HG03097 (cell line): ENCODE results near the gene PUSL1.

Source experiments
- ATAC-seq: cut with Tn5 transposase; IDR thresholded peaks from one replicate; pipeline ENCODE4 v1.9.1; 2021; ENCODE audit not compliant: unreplicated experiment, low FRiP score

PUSL1 gene

DNA sequence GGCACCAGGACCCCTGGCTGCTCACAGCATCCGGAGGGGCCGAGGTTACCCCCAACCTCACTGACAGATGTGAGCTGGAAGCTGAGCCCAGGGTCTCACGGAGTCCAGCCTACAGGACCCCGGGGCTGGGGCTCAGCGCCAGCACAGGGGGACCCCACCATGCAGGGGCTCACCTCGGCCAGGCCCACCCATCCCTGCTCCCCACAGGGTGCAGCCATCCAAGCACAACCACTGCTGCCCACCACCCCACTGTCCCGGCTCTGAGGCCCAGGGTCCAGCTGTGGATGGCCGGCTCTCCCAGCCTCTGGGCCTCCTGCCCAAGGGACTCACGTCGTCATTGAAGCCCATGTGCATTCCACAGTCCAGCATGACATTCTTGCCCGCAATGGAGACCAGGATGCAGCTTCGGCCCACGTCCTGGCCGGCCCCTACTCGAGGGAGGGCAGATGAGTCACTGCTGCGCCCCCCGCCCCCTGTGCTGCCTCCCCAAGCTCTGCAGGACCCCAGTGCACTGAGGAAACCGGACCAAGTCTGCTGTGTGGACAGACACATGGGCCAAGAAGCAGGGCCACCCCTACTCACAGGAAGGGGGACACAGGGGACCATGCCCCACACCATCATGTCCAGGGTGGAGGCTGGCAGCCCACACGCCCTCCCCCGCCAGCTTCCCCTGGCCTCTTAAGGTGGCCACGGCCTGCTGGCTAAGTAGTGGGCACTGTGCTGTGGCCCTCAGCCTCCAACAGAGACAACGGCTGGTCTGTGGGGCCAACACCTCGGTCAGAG, 12.5 kb downstream of the PUSL1 start:
- ATAC-seq: no peak

GRCh38 chr1:1321477-1321876, 13.1 kb downstream of the PUSL1 start:
- ATAC-seq: no peak

GRCh38 chr1:1322418-1322817, 14.0 kb downstream of the PUSL1 start:
- no peak for ATAC-seq

GRCh38 chr1:1322952-1323351, 14.6 kb downstream of the PUSL1 start:
- ATAC-seq: no peak

GRCh38 chr1:1324084-1324523, 15.7 kb downstream of the PUSL1 start:
- ATAC-seq: no peak

DNA sequence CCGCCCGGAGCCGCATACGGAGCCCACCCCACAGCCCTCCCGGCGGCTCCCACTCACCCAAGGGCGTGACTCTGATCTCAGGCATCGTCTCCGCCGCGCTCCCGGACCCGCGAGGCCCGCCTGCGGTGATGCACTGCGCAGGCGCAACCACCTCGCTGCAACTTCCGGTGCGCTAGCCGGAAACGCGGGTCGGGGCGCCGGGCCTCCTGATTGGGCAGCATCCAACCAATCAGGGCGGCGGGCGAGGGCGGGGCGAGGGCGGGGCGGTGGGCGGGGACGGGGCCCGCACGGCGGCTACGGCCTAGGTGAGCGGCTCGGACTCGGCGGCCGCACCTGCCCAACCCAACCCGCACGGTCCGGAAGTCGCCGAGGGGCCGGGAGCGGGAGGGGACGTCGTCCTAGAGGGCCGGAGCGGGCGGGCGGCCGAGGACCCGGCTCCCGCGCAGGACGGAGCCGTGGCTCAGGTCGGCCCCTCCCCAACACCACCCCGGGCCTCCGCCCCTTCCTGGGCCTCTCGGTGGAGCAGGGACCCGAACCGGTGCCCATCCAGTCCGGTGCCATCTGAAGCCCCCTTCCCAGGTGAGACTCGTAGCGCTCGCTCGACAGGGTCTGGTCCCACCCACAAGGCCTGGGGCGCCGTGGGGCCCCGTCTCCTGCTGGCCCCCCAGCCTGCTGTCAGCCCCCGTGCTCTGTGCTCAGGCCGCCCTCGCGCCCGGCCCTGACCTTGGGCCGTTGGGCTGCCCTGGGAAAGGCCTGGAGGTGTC, 16.3 kb downstream of the PUSL1 start, which contains the start of the genes CPTP and INTS11:
Gene CPTP, plus strand, starts transcription at position 279 of the 764 bp plus-strand sequence. CDS start 2,109 bp downstream, outside the sequence.
Gene INTS11, minus strand, starts transcription at position 137 of the 764 bp plus-strand sequence. Its CDS starts 52 bp downstream, at position 85.
- peak; percentile 52 for ATAC-seq

GRCh38 chr1:1325288-1326074, 17.1 kb downstream of the PUSL1 start:
- ATAC-seq: no peak

GRCh38 chr1:1326075-1326605, 17.7 kb downstream of the PUSL1 start:
- ATAC-seq: no peak

GRCh38 chr1:1327291-1327690, 18.9 kb downstream of the PUSL1 start:
- no peak for ATAC-seq

GRCh38 chr1:1328254-1328653, 19.9 kb downstream of the PUSL1 start:
- no peak for ATAC-seq

DNA sequence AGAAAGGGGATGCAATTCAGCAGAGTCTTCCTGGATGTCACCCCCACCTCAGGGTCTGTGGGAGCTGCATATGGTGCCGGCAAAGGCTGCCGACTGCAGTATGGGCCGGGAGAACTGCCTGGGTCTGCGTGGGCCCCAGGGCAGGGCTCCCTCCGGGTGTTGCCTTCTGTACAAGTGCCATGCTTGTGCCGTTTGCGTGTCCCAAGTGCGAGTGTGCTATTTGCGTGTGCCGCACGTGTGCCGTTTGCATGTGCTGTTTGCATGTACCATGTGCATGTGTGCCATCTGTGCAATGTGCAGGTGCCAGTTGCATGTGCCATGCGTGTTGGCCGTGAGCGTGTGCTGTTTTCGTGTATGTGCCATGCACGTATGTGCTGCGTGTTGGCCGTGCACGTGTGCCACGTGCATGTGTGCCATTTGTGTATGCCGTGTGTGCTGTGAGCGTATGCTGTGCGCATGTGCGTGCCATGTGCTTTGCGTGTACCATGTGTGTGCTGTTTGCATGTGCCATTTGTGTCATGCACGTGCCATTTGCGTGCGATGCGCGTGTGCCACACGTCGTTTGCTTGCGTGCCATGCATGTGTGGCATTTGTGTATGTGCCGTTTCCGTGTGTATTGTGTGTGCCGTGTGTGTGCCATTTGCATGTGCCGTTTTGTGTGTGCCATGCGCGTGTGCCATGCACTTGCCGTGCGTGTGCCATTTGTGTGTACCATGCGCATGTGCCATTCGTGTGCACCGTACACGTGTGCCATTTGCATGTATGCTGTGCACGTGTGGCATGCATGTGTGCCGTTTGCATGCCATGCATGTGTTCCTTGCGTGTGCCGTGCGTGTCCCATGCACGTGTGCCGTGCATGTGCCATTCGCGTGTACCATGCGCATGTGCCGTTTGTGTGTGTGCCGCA, 21.2 kb downstream of the PUSL1 start:
- no peak for ATAC-seq

- ATAC-seq: no peak
Measured at GRCh38 chr1:1330366-1331067, 22.1 kb downstream of the PUSL1 start.

DNA sequence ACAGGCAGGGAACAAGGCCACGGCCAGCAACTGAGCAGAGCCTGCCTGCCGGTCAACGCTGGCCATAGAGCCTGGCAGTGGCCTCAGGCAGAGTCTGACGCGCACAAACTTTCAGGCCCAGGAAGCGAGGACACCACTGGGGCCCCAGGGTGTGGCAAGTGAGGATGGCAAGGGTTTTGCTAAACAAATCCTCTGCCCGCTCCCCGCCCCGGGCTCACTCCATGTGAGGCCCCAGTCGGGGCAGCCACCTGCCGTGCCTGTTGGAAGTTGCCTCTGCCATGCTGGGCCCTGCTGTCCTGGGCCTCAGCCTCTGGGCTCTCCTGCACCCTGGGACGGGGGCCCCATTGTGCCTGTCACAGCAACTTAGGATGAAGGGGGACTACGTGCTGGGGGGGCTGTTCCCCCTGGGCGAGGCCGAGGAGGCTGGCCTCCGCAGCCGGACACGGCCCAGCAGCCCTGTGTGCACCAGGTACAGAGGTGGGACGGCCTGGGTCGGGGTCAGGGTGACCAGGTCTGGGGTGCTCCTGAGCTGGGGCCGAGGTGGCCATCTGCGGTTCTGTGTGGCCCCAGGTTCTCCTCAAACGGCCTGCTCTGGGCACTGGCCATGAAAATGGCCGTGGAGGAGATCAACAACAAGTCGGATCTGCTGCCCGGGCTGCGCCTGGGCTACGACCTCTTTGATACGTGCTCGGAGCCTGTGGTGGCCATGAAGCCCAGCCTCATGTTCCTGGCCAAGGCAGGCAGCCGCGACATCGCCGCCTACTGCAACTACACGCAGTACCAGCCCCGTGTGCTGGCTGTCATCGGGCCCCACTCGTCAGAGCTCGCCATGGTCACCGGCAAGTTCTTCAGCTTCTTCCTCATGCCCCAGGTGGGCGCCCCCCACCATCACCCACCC, 22.9 kb downstream of the PUSL1 start, which contains the start of gene TAS1R3:
Gene TAS1R3, plus strand, starts transcription at position 213 of the 898 bp plus-strand sequence. Its CDS starts 66 bp downstream, at position 279.
- ATAC-seq: no peak

- no peak for ATAC-seq
Measured at GRCh38 chr1:1332031-1332755, 23.8 kb downstream of the PUSL1 start.

DNA sequence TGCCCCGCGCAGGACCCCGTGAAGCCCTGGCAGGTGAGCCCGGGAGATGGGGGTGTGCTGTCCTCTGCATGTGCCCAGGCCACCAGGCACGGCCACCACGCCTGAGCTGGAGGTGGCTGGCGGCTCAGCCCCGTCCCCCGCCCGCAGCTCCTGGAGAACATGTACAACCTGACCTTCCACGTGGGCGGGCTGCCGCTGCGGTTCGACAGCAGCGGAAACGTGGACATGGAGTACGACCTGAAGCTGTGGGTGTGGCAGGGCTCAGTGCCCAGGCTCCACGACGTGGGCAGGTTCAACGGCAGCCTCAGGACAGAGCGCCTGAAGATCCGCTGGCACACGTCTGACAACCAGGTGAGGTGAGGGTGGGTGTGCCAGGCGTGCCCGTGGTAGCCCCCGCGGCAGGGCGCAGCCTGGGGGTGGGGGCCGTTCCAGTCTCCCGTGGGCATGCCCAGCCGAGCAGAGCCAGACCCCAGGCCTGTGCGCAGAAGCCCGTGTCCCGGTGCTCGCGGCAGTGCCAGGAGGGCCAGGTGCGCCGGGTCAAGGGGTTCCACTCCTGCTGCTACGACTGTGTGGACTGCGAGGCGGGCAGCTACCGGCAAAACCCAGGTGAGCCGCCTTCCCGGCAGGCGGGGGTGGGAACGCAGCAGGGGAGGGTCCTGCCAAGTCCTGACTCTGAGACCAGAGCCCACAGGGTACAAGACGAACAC, 24.5 kb downstream of the PUSL1 start:
- no peak for ATAC-seq

DNA sequence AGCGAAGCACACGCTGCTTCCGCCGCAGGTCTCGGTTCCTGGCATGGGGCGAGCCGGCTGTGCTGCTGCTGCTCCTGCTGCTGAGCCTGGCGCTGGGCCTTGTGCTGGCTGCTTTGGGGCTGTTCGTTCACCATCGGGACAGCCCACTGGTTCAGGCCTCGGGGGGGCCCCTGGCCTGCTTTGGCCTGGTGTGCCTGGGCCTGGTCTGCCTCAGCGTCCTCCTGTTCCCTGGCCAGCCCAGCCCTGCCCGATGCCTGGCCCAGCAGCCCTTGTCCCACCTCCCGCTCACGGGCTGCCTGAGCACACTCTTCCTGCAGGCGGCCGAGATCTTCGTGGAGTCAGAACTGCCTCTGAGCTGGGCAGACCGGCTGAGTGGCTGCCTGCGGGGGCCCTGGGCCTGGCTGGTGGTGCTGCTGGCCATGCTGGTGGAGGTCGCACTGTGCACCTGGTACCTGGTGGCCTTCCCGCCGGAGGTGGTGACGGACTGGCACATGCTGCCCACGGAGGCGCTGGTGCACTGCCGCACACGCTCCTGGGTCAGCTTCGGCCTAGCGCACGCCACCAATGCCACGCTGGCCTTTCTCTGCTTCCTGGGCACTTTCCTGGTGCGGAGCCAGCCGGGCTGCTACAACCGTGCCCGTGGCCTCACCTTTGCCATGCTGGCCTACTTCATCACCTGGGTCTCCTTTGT, 25.3 kb downstream of the PUSL1 start:
- ATAC-seq: no peak
